NCI-H2029 treated with DMSO at 0.1 percent for 48 hours (cell line): ENCODE results near the gene GIMAP2.

ENCODE experiments used
- DNase-seq: peaks from one replicate; lab custom pipeline; 2025; lab: John Stamatoyannopoulos, UW

Gene GIMAP2

DNA sequence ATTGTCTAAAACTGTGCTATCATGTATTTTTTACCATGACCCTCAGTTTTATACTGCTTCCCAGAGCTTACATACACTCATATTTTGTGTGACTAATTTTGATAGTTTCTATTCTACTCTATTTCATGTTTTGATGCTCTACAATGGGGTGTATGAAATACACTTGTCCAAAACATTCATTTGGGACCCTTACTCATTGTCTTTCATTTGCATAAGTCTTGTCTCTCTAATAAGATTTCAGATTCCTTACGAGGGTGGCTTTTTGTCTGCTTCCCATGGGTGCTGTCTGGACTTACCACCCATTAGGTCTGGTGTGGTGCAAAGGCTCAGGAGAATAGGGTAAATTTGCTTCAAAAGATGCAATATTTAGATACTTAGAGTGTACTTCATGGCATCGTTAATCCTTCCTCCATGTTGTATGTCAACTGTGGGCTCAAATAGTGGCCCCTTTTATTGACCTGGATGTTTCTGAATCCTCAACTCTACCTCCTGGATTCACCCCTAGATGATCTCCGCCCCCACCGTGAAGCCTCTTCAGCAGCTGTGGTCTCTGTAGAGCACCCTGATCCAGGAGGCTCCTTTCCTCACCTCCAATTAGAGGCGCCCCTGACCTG, 48.1 kb downstream of the GIMAP2 start:
- no peak for DNase-seq

DNA sequence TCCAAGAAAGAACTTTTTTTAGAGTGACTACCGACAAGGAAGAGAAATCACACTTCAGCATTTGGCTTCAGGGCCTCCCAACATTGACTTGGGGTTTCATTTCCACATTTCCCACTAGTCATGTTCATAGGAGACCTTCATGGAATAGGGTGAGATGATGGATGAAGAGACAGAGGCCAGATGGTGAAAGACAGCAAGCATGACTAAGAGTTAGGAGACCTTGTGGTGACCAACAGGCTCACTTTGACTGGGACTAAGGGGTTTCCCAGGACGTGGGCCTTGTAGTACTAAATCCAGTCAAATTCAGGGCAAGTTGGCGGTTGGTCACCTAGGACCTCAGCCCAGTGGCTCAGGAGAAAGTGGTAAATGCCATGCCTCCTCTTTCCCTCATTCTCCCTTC, 48.7 kb downstream of the GIMAP2 start:
- DNase-seq = no peak

DNA sequence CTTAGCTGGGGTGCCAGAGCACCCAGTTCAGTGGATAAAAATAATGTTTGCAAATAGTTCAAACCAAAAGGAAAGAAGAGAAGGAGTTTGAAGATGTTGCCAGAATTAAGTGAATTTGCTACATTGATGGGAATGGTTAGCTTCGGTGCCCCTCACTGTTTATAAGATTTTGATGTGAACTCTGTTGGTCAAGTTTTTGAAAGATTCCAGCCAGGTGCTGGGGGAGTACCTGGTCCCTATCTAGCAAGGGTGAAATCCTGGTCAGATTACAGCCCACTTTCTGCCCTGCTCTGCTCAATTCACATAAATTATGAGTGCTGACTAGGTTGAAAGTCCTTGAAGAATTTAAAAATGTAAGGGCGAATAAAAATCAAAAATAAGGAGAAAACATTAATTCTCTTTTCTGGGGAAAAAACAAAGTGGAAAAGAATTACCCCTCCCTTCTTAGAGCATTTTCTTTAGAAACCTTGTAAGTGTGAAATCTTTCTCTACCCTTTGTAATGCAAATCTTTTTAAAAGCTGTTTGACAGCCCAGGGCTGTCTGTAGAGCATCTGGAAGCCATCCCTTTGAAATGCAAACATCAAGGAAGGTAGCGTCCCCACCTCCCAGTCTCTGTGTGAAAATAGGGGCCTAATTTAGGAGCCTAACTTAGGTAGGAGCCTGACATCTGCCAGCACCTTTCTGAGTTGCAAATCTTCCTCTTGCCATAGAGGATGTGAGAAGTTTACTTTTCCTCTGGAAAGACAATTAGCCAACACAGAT, 50.3 kb downstream of the GIMAP2 start:
- DNase-seq = no peak

DNA sequence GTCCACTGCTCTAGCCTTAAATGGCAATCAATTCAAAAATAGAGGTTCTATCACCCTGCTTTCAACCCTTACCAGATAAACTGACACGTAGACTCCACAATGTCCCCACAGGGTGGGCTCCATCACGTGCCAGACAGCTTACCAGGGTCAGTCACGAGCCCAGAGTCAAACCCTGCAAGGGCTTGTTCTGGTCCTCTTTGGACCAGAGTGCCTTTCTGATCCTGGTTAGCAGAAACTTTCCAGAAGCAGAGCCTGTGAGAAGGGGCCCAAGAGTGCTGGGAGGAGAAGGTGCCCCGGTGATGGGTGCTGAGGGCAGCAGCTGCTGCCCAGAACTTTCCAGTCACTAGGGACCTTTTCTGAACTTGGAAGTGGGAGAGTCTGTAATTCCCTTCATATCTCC, 51.4 kb downstream of the GIMAP2 start:
- no peak for DNase-seq

DNA sequence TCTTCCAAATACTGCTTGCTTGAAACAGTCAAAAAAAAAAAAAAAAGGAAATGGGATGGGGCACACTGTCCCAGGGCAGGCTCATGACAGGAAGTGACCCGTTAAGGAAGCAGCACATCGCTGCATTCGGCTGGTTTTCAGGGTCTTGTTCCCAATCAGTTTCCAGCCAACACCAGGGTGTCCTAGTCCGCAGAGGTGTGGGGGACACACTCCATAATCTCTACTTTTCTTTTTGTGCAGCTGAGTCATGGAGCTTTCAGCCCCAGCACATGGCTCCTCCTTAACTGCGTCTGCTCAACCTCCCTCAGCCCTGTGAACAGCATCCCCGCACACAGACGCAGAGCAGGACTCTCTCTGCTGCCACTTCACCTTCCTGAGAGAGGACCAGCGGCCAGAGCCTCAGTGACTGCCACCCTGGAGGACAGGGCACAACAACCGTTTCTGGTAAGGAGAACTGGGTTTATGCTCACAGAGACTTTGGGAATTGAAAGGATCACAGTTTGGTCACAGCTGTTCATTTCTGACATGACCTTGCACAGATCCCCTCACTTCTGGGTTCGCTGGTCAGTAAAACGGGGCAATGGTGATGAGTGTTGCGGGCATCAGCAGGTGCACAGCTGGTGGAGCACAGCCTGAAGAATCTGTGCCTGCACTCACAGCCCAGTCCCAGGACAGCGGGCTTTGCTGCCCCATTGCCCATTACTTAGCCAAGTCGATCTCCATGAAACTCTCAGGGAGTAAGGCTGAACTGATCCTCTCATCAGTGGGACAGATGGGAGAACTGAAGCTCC, 52.0 kb downstream of the GIMAP2 start, which contains the start of gene GIMAP5:
TSS of gene GIMAP5 (plus strand) at position 154 of the 791 bp plus-strand sequence. CDS start 3,467 bp downstream, outside the sequence.
- DNase-seq = no peak

DNA sequence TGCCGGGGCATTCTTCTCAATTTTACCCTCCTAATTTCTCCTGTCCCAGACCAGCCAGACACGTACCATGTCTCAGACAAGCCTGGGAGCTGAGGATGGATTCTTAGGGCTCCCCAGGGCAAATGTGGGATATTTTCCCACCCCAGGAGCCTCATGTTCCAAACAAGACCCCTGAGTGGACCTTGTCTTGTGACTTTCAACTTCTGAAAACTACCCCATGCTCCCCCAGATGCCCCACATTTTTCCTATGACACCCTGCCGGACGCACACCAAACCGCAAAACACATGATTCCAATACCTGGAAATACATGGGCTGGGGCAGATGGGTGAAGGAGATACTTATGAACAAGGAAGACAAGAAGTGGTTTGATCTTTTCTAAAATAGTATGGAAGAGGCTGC, 52.6 kb downstream of the GIMAP2 start:
- DNase-seq = no peak

DNA sequence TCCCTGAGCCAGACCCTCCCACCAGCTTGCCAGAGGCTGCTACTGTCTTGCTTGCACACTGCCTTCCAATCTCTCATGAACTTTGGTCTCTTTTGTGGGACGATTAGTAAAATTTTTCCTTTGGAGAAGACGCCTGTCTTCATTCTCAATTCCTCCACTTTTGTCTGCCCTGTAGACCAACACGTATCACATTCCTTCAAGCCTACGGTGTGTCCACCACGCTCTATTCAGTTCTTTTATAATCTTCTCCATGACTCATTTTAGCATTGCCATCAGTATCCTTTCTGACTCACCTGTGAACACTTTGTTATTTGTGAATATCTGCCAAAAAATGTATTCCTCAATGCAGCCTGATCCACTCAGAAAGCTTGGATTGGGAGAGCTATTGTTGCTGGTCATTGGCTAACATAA, 53.1 kb downstream of the GIMAP2 start:
- DNase-seq = no peak

DNA sequence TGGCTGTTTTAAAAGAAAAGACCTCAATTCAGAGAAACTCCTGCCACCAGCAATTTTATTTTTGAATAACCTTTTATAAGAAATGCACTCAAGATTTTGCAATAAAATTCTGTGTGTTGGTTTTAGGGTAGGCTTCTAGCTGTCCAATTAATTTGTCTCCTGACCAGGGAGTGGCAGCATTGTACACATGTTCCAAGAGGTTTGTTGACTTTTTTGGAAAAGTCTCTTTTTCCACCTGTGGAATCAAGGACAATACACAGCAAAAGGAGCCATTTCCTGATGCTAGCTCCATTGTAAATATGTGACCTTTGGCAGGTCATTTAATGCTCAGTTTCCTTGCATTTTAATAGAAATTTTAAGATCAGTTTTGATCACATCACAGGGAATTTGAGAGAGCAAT, 53.5 kb downstream of the GIMAP2 start:
- no peak for DNase-seq

DNA sequence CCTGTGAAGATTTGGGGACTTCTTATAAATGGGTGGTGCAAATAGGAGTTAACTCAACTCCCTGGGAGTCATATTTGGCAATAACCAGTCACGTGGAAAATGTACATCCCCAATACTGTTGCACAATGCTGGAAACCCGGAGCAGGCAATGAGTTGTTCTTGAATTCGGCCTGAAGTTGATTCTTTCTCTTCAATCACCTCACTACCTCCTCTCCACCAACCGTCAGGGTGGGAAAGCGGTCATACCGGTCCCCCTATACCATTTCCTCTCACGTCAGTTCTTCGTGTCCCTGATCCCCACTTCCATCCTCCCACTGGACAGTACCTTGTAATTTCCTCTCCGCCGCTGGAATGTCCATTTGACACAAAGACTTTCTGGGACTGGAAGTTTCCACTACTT, 54.5 kb downstream of the GIMAP2 start:
- DNase-seq = no peak

DNA sequence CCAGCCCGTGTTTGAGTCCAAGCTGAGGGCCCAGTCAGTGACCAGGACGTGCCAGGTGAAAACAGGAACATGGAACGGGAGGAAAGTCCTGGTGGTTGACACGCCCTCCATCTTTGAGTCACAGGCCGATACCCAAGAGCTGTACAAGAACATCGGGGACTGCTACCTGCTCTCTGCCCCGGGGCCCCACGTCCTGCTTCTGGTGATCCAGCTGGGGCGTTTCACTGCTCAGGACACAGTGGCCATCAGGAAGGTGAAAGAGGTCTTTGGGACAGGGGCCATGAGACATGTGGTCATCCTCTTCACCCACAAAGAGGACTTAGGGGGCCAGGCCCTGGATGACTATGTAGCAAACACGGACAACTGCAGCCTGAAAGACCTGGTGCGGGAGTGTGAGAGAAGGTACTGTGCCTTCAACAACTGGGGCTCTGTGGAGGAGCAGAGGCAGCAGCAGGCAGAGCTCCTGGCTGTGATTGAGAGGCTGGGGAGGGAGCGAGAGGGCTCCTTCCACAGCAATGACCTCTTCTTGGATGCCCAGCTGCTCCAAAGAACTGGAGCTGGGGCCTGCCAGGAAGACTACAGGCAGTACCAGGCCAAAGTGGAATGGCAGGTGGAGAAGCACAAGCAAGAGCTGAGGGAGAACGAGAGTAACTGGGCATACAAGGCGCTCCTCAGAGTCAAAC, 56.9 kb downstream of the GIMAP2 start:
- no peak for DNase-seq
